AG09309 (cell line): ENCODE measurements around the gene ZNF586.
"Not testable (repeated sequence)": the region's sequence is repeated elsewhere in the genome, so short reads cannot be mapped to it uniquely, and the experiment has no call there.

ENCODE experiments used
- DNase-seq: peaks from one replicate; pipeline ENCODE4 v3.0.0-alpha.2; 2010; ENCODE audit warnings: low read depth
- H3K4me3 ChIP-seq: 2 replicates; pipeline ENCODE4 v1.5.1; 2011; ENCODE audit warnings: mild to moderate bottlenecking, low read depth, low read length, moderate library complexity; ENCODE audit not compliant: control insufficient read depth
- TF ChIP-seq, protein P1 (sequence below): IDR thresholded peaks from 2 replicates; pipeline ENCODE4 v1.5.1; 2011; ENCODE audit warnings: mild to moderate bottlenecking, low read depth, low read length, inconsistent platforms; ENCODE audit not compliant: insufficient read depth, control insufficient read depth; ENCODE audit errors: missing control alignments

Gene ZNF586

DNA sequence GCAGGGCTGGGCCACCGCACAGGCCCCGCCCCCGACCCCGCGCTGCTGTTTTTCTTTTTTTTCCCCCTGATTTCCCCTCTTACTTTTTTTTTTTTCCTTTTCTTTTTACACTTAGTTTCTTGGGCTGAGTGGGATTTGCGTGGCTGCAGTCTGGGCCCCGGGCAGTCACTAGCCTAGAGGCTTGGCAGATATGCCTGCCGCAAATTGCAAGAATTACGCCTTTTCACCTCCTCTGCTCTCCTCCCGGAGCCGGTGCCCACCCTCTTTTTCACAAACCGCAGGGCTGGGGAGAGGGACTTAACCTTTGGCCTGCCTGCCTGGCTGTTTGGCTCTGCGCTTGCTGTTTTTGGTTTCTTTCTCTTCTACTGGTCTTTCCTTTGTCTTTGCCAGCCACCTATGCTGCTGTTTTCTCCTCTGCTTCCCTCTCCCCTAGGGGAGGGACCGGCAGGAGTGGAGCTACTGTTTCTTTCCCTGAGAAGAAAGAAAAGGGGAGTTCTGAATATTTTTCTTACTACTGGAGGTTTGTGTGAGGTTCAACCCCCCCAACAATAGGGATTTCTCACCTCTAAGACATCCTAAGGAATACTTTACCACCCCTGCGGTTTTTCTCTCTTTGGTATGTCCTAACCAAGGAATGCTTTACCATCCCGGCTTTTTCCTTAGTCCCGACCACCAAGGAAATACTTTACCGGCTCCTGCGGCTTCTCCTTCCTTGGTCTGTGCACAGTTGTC, 34.3 kb downstream of the ZNF586 start:
- DNase-seq, result peak; percentile 67
- TF ChIP-seq, protein P1, sequence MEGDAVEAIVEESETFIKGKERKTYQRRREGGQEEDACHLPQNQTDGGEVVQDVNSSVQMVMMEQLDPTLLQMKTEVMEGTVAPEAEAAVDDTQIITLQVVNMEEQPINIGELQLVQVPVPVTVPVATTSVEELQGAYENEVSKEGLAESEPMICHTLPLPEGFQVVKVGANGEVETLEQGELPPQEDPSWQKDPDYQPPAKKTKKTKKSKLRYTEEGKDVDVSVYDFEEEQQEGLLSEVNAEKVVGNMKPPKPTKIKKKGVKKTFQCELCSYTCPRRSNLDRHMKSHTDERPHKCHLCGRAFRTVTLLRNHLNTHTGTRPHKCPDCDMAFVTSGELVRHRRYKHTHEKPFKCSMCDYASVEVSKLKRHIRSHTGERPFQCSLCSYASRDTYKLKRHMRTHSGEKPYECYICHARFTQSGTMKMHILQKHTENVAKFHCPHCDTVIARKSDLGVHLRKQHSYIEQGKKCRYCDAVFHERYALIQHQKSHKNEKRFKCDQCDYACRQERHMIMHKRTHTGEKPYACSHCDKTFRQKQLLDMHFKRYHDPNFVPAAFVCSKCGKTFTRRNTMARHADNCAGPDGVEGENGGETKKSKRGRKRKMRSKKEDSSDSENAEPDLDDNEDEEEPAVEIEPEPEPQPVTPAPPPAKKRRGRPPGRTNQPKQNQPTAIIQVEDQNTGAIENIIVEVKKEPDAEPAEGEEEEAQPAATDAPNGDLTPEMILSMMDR, result no peak

DNA sequence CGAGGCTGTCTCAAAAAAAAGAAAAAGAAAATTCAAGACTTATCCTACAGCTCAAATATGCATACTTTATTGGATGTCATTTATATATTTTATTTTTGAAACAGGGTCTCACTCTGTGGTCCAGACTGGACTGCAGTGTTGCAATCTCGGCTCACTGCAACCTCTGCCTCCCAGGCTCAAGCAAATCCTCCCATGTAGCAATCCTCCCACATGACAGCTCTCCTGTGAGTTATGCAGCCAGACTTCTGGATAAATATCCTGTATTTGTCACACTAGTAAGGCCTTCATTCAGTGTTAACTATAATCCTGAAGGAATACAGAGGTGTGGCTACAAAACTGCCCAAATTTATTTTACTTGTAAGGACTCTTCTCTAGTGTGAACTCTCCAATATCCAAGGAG, 38.1 kb downstream of the ZNF586 start:
- DNase-seq, result no peak
- no peak overlapping the region for H3K4me3 ChIP-seq
- TF ChIP-seq, protein P1, result no peak

More for the DNA sequence above, 34.3 kb downstream of the ZNF586 start:
- H3K4me3 ChIP-seq, result peak overlapping the region; percentile 64

DNA sequence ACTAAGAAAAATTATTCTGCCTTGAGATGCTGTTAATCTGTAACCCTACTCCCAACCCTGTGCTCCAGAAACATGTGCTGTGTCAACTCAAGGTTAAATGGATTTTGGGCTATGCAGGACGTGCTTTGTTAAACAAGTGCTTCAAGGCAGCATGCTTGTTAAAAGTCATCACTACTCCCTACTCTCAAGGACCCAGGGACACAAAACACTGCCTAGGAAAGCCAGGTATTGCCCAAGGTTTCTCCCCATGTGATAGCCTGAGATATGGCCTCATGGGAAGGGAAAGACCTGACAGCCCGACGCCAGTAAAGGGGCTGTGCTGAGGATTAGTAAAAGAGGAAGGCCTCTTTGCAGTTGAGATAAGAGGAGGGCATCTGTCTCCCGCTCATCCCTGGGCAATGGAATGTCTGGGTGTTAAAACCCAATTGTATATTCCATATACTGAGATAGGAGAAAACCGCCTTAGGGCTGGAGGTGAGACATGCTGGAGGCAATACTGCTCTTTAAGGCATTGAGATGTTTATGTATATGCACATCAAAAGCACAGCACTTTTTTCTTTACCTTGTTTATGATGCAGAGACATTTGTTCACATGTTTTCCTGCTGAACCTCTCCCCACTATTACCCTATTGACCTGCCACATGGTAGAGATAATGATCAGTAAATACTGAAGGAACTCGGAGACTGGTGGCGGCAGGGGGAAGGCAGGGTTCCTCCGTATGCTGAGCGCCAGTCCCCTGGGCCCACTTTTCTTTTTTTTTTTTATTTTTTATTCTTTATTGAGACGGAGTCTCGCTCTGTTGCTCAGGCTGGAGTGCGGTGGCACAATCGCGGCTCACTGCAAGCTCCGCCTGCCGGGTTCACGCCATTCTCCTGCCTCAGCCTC, 41.2 kb downstream of the ZNF586 start:
- not testable (repeated sequence) for DNase-seq, H3K4me3 ChIP-seq

DNA sequence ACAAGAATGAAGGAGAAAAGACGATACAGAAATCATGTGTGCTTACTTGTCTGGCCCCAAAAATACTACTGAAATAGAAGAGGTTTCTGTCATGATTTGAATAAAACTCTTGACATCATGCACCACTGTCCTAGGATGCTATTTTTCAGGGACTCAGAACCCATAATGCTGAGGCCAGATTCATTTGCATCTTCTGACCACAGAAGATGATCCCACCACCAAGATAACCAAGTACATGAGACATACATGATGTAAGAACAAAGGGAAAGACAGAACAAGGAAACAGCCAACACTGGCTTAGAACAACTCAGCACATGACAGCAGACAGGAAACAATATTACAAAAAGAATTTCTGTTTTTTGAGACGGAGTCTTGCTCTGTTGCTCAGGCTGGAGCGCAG, 42.8 kb downstream of the ZNF586 start:
- no peak overlapping the region for H3K4me3 ChIP-seq
- no peak for DNase-seq
- TF ChIP-seq, protein P1, result no peak

DNA sequence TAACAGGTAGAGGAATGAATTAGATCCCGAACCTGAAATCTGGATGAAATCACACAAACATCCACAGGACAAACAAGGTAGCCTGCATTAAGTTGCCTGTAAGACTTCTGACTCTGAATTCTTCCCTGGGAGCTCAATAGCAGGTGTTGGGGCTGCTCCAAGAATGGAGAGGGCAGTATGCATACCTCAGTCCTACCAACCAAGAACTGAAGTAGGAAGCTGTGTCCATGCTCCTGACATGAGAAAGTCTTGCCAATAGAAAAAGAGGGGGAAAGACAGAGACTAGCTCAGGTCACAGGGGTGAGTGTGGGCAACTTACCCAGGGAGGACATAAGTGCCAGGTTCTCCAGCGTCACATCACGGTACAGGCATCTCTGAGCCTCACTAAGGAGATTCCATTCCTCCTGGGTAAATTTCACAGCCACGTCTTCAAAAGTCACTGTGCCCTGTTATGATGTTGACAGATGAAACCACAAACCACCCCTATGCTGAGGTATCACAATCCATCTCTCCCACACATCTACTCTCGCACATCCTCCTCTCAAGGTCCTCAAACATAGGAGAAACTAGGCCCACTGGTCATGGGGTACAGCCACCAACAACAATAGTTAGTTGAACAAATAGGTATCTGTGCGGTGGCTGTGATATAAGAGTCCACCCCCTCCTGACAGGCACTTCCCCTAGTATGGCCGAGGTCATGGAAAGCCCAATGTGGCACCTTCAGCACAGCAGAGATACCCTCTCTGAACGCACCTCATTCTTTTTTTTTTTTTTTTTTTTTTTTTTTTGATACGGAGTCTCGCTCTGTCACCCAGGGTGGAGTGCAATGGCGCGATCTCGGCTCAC, 43.7 kb downstream of the ZNF586 start:
- DNase-seq, H3K4me3 ChIP-seq: not testable (repeated sequence)

DNA sequence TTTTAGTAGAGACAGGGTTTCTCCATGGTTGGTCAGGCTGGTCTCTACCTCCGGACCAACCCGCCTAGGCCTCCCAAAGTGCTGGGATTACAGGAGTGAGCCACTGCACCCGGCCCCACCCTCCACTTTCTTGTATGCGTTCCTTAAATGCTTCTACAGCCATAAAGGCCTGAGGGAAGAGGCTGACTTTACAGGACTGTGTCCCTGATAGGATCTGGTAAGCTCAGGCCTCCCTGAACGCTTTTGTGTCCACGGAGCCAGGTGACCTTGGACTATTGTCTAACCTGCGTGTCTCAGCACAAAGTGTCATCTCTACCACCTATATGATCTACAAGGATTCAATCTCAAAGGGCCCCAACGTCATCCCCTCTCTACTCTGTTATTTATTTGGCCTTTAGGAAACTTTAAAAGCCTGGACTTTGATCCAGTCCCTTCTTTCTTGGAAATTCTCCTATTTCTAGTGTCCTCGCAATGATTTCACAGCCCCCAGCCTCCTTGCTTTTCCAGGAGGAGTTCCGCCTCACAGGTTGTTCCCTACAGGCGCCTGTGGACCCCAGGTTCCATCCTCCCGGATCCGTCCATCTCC, 44.5 kb downstream of the ZNF586 start:
- DNase-seq, result no peak
- TF ChIP-seq, protein P1, result no peak
- H3K4me3 ChIP-seq, result peak overlapping the region; percentile 93

DNA sequence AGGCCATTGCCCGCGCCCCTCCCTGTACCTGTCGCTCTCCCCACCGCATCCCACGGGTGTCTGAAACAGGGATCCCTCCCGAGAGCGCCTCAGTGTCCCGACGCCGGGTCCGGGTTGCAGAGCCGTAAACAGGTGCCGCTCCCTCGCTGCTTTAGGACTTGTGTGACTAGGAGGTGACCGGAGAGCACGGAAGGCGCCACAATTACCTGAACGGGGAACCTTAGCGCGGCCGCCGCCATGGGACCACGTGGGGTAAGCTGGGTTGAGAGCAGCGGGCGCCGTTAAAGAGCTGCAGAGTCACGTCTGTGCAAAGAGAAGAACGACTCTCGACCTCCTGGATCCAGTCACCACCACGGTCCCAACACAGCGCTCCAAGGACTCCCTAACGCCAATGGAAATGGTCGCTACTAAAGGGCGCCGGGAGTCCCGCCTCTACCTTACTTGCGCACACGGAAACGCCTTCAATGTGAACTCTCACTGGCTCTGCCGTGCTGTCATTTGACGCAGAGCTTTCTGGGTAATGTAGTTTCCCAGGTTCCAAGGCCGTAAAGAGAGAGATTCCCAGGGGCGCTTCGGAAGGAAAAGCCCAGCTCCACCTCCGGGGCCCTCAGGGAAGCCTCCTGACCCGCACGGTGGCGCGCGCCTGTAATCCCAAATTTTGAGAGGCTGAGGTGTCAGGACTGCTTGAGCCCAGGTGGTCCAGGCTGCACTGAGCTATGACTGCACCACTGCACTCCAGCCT, 45.2 kb downstream of the ZNF586 start, which contains the start of gene ZNF552:
Gene ZNF552, minus strand, starts transcription at position 409 of the 742 bp plus-strand sequence. Its CDS starts 170 bp downstream, at position 239.
- TF ChIP-seq, protein P1, result no peak

More for the DNA sequence above, 45.2 kb downstream of the ZNF586 start, which contains the start of gene ZNF552:
- peak; percentile 56 for DNase-seq
- peak within 1 kb of the TSS; percentile 93 for H3K4me3 ChIP-seq
